ENCODE results near the gene C1orf56.
A peak's percentile ranks its signal among the peaks of the same experiment; 100 is the strongest.

The C1orf56 gene

DNA sequence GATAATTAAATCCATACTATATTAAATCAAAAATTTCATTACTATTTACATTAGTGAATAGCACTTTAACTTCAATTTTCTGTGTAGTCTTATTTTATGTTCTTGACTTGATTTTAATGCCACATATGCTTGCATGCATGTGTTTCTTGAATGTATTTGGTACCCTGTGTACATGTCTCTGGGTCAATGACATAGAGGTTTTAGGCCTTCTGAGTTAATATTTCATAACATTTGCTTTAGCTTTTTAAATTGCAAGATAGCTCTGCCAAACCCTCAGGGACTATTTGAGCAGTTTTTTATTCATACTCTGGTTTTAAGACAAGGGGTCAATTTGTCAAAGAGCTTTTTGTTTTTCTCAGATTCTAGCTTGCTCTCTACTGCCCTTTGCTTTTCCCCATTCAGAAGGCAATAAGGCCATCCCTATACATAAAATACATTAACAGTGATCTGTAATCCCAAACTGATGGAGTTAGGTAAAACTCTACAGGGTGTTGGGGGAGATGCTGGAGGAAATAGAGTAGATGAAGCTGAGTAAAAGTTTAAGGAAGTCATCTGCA, 17.6 kb downstream of the C1orf56 start:
- no peak for DNase-seq

GRCh38 chr1:151067185-151067584, 19.6 kb downstream of the C1orf56 start:
- no peak for DNase-seq

DNA sequence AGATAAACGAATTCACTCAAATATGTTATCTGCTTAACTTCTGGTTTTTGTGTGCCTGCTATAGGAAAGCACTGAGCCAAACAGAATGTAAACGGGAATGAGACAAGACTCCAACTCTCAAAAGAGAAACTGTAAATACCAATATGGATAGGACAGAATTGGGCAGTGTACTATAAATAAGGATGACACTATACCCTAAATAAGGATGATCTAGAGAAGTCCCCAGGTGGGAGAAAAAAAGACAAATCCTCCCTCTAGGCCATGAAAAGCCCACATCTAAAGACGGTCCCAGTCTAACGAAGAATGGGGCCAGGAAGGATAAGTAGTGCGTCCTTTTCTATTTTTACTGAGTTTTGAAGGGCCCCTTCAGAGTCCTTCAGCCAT, 21.5 kb downstream of the C1orf56 start:
- DNase-seq, result no peak

- DNase-seq, result peak; percentile 96
Measured at GRCh38 chr1:151070474-151071276, 23.1 kb downstream of the C1orf56 start, which contains the start of gene GABPB2. Gene GABPB2 (plus strand): TSS chr1:151070761. CDS start chr1:151088190, 17,429 bp downstream.

GRCh38 chr1:151072224-151072623, 24.7 kb downstream of the C1orf56 start:
- no peak for DNase-seq

GRCh38 chr1:151085953-151086559, 38.5 kb downstream of the C1orf56 start:
- DNase-seq, result no peak

GRCh38 chr1:151097426-151097825, 49.9 kb downstream of the C1orf56 start:
- DNase-seq, result peak; percentile 2

- DNase-seq, result no peak
Measured at GRCh38 chr1:151098126-151098525, 50.6 kb downstream of the C1orf56 start.
